ENCODE measurements around the gene TEX52. TPM values are rescaled to one million over a fixed set of nuclear protein-coding genes. Genes with fewer than 3 reads are reported as not detected.

Gene TEX52
- total and polyA plus RNA-seq, 2 of the 13 experiments (the other 11 are each of a cell fraction or from before 2014, with no cell fraction given): 0.05 TPM; not detected in 1

DNA sequence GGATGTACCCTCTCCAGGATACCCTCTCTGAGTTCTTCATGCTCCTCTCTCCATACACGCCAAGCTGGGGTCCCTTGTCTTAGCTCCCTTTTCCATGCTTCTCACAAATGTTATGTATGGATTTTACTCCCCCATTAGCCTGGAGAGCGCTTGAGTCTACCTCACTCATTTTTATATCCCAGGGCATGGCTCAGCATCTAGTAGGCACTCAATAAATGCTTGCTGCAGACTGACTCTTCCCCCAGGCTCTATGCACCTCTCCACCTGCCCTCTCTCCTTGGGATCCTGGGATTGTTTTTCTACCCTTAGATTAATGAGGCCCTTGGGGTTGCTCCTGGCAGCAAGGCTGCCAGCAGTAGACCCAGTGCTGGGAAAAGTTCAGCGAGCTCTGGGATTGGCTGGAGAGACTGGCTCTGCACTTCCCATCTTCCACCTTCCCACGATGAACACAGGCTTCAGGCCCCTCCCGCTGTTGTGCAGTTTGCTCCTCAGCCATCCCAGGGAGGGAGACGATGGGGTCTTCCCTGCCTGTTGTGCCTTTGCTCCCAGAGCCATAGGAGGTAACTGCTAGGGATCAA lies 24.2 kb downstream of the TEX52 start (continued):
- TF ChIP-seq, protein P1, sequence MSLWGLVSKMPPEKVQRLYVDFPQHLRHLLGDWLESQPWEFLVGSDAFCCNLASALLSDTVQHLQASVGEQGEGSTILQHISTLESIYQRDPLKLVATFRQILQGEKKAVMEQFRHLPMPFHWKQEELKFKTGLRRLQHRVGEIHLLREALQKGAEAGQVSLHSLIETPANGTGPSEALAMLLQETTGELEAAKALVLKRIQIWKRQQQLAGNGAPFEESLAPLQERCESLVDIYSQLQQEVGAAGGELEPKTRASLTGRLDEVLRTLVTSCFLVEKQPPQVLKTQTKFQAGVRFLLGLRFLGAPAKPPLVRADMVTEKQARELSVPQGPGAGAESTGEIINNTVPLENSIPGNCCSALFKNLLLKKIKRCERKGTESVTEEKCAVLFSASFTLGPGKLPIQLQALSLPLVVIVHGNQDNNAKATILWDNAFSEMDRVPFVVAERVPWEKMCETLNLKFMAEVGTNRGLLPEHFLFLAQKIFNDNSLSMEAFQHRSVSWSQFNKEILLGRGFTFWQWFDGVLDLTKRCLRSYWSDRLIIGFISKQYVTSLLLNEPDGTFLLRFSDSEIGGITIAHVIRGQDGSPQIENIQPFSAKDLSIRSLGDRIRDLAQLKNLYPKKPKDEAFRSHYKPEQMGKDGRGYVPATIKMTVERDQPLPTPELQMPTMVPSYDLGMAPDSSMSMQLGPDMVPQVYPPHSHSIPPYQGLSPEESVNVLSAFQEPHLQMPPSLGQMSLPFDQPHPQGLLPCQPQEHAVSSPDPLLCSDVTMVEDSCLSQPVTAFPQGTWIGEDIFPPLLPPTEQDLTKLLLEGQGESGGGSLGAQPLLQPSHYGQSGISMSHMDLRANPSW (CRISPR knock-in tag; IDR thresholded peaks at IDR 0.05; ENCODE audit: borderline replicate concordance): no peak
- TF ChIP-seq, protein P2, sequence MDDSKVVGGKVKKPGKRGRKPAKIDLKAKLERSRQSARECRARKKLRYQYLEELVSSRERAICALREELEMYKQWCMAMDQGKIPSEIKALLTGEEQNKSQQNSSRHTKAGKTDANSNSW (CRISPR knock-in tag; IDR thresholded peaks at IDR 0.05; ENCODE audit: borderline replicate concordance): no peak
- no peak for TF ChIP-seq CREM (IDR thresholded peaks at IDR 0.05)
- no peak for TF ChIP-seq CREM (CRISPR knock-in tag; IDR thresholded peaks at IDR 0.05)

DNA sequence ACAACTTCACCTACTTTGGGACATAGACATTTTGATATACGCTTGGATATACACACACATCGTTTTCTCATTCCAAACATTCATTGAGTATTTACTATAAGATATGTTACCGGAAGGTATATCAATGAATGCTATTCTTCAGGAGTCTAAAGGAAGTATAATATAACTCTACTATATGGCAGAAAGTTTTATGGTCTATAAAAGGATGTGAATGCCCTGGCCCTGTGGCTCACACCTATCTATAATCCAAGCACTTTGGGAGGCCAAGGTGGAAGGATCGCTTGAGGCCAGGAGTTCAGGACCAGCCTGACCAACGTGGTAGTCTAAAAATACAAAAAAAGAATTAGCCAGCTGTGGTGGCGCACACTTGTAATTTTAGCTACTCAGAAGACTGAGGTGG lies 27.6 kb downstream of the TEX52 start:
- Histone ChIP-seq H3K79me2 (ENCODE audit: insufficient read depth, low read length) (no peaks in the 10 kb centered on the region), H3K27me3 (ENCODE audit: control insufficient read depth in 1 of 2, insufficient read depth in 2 of 2, low read length in 2 of 2) (no peaks in the 10 kb centered on the region), H3K36me3 (replicated peaks in 1 of 2; ENCODE audit: control insufficient read depth in 1 of 2, insufficient read depth in 2 of 2, low read length in 2 of 2) (peaks cover 5 to 32% of the 10 kb centered on the region in 2 experiments; a peak in 4 of 5 replicates), H3K9me3 (ENCODE audit: low read length) (no peaks in the 10 kb centered on the region), H4K20me1 (ENCODE audit: insufficient read depth, low read length) (no peaks in the 10 kb centered on the region), H2AFZ (ENCODE audit: low read length) (no peak overlapping the region), H3K27ac (ENCODE audit: extremely low read length, insufficient read depth, low read length) (no peak overlapping the region), H3K4me2 (ENCODE audit: low read depth, low read length) (no peak overlapping the region), H3K4me1 (ENCODE audit: insufficient read depth, low read length) (no peaks in the 10 kb centered on the region), H3K4me3 (replicated peaks in 1 of 3; ENCODE audit: insufficient read depth in 1 of 3, low read depth in 2 of 3, low read length in 3 of 3) (no peak overlapping the region), H3K9ac (ENCODE audit: insufficient read depth, low read depth, low read length) (no peak overlapping the region)
- FAIRE-seq: no peak
- ATAC-seq: no peak
- ChIA-PET POLR2A (no interaction called here), CTCF (ENCODE audit: low intra/inter-chr PET ratio, low total read pairs) (interaction anchor here (0.6 kb wide), 1 partner anchor 10 kb away, joined by 3 read pairs; no protein-coding TSS in a partner anchor)
- no peak for DNase-seq (ENCODE audit: low spot score)
- in situ Hi-C loops (cut with HindIII; ENCODE audit: extremely low pct_ligation_motif_present, low pct_unique_long_range_greater_than_20kb) (no loop called here), intact Hi-C loops (cut with micrococcal nuclease; ENCODE audit: unreplicated experiment) (no loop called here)
- 98% methylated on average over 6 of the region's 6 CpGs for WGBS (ENCODE audit: low lambda C conversion rate)
- TSS peak; percentile 16 for BruUV-seq (replicated peaks)
- TF ChIP-seq, protein P3, sequence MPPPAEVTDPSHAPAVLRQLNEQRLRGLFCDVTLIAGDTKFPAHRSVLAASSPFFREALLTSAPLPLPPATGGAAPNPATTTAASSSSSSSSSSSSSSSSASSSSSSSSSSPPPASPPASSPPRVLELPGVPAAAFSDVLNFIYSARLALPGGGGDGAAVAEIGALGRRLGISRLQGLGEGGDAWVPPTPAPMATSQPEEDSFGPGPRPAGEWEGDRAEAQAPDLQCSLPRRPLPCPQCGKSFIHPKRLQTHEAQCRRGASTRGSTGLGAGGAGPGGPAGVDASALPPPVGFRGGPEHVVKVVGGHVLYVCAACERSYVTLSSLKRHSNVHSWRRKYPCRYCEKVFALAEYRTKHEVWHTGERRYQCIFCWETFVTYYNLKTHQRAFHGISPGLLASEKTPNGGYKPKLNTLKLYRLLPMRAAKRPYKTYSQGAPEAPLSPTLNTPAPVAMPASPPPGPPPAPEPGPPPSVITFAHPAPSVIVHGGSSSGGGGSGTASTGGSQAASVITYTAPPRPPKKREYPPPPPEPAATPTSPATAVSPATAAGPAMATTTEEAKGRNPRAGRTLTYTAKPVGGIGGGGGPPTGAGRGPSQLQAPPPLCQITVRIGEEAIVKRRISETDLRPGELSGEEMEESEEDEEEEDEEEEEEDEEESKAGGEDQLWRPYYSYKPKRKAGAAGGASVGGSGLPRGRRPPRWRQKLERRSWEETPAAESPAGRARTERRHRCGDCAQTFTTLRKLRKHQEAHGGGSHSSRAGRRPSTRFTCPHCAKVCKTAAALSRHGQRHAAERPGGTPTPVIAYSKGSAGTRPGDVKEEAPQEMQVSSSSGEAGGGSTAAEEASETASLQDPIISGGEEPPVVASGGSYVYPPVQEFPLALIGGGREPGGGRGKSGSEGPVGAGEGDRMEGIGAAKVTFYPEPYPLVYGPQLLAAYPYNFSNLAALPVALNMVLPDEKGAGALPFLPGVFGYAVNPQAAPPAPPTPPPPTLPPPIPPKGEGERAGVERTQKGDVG (CRISPR knock-in tag; IDR thresholded peaks at IDR 0.05; ENCODE audit: borderline replicate concordance): no peak
- no peak for TF ChIP-seq SYNCRIP (IDR thresholded peaks at IDR 0.05; ENCODE audit: insufficient read depth, low read depth, low read length)
- TF ChIP-seq ZMYM2 (CRISPR knock-in tag; IDR thresholded peaks at IDR 0.05): no peak
- TF ChIP-seq ZKSCAN1 (IDR thresholded peaks at IDR 0.05; ENCODE audit: low read length): no peak
- no peak for TF ChIP-seq ZNF441 (CRISPR knock-in tag; IDR thresholded peaks at IDR 0.05; ENCODE audit: borderline replicate concordance)
- TF ChIP-seq ZNF549 (CRISPR knock-in tag; IDR thresholded peaks at IDR 0.05): no peak
- TF ChIP-seq ZNF205 (CRISPR knock-in tag; IDR thresholded peaks at IDR 0.05): no peak
- TF ChIP-seq ZNF746 (CRISPR knock-in tag; IDR thresholded peaks at IDR 0.05): no peak
- TF ChIP-seq ZNF552 (CRISPR knock-in tag; IDR thresholded peaks at IDR 0.05; ENCODE audit: borderline replicate concordance): no peak
- TF ChIP-seq, protein P4, sequence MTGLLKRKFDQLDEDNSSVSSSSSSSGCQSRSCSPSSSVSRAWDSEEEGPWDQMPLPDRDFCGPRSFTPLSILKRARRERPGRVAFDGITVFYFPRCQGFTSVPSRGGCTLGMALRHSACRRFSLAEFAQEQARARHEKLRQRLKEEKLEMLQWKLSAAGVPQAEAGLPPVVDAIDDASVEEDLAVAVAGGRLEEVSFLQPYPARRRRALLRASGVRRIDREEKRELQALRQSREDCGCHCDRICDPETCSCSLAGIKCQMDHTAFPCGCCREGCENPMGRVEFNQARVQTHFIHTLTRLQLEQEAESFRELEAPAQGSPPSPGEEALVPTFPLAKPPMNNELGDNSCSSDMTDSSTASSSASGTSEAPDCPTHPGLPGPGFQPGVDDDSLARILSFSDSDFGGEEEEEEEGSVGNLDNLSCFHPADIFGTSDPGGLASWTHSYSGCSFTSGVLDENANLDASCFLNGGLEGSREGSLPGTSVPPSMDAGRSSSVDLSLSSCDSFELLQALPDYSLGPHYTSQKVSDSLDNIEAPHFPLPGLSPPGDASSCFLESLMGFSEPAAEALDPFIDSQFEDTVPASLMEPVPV (CRISPR knock-in tag; IDR thresholded peaks at IDR 0.05): no peak
- TF ChIP-seq KDM4B (CRISPR knock-in tag; IDR thresholded peaks at IDR 0.05): no peak
- no peak for TF ChIP-seq RBM22 (optimal IDR thresholded peaks at IDR 0.05; ENCODE audit: low read length)
- TF ChIP-seq ZNF709 (CRISPR knock-in tag; IDR thresholded peaks at IDR 0.05): no peak

All from HepG2 (cell line).